ENCODE results near the gene MARF1. TPM values are rescaled to one million over a fixed set of nuclear protein-coding genes. Genes with fewer than 3 reads are reported as not detected.
"Not testable (repeated sequence)": the region's sequence is repeated elsewhere in the genome, so short reads cannot be mapped to it uniquely, and the experiment has no call there.

The MARF1 gene
- total RNA-seq, 2 donors from 2014 or later = 53.0 to 71.6 TPM

GRCh38 chr16:15672514-15673167 is 29.7 kb upstream of the MARF1 start:
- Histone ChIP-seq H3K4me1 (no peaks in the 10 kb centered on the region), H3K36me3 (no peaks in the 10 kb centered on the region), H3K4me3 (no peak overlapping the region)

GRCh38 chr16:15672127-15672513 is 29.2 kb upstream of the MARF1 start:
- intact Hi-C loops (cut with DNase I); H3K27me3 ChIP-seq; H3K4me3 ChIP-seq; DNase-seq; H3K36me3 ChIP-seq; H3K9me3 ChIP-seq; H3K4me1 ChIP-seq: not testable (repeated sequence)
- peak overlapping the region in 1 of 2 donors; percentile 68 for H3K9ac ChIP-seq (ENCODE audit: low read depth in 2 of 2, low read length in 2 of 2)
- H3K27ac ChIP-seq = peak overlapping the region; percentile 71

More at GRCh38 chr16:15672514-15673167, 29.7 kb upstream of the MARF1 start:
- Histone ChIP-seq H3K27ac (peak overlapping the region; percentile 71), H3K9ac (ENCODE audit: low read depth in 2 of 2, low read length in 2 of 2) (peak overlapping the region in 1 of 2 donors; percentile 68), H3K27me3 (no peaks in the 10 kb centered on the region), H3K9me3 (no peaks in the 10 kb centered on the region)
- intact Hi-C loops (cut with DNase I) = no loop called here
- no peak for TF ChIP-seq CTCF (IDR thresholded peaks at IDR 0.05)
- peak; percentile 86 for DNase-seq

- no peak overlapping the region for H3K4me3 ChIP-seq
- DNase-seq = no peak
- H3K36me3 ChIP-seq = no peaks in the 10 kb centered on the region
- H3K4me1 ChIP-seq = no peaks in the 10 kb centered on the region
- H3K27ac ChIP-seq = peak overlapping the region; percentile 71
- H3K9ac ChIP-seq (ENCODE audit: low read depth in 2 of 2, low read length in 2 of 2) = no peak overlapping the region
- H3K27me3 ChIP-seq = no peaks in the 10 kb centered on the region
- TF ChIP-seq CTCF (IDR thresholded peaks at IDR 0.05) = no peak
- no peaks in the 10 kb centered on the region for H3K9me3 ChIP-seq
- intact Hi-C loops (cut with DNase I) = no loop called here
These were observed 28.7 kb upstream of the MARF1 start for GRCh38 chr16:15671530-15672117.

GRCh38 chr16:15667091-15667742 is 24.3 kb upstream of the MARF1 start:
- TF ChIP-seq CTCF (IDR thresholded peaks at IDR 0.05) = no peak
- H3K9me3 ChIP-seq = no peaks in the 10 kb centered on the region
- no peak overlapping the region for H3K4me3 ChIP-seq
- H3K36me3 ChIP-seq = no peaks in the 10 kb centered on the region
- H3K27me3 ChIP-seq = no peaks in the 10 kb centered on the region
- no peaks in the 10 kb centered on the region for H3K4me1 ChIP-seq
- intact Hi-C loops (cut with DNase I) = no loop called here
- H3K9ac ChIP-seq (ENCODE audit: low read depth in 2 of 2, low read length in 2 of 2) = no peak overlapping the region
- H3K27ac ChIP-seq = no peak overlapping the region
- no peak for DNase-seq

- H3K27me3 ChIP-seq = no peaks in the 10 kb centered on the region
- no peak overlapping the region for H3K9ac ChIP-seq (ENCODE audit: low read depth in 2 of 2, low read length in 2 of 2)
- no peaks in the 10 kb centered on the region for H3K9me3 ChIP-seq
- H3K27ac ChIP-seq = no peak overlapping the region
- H3K36me3 ChIP-seq = no peaks in the 10 kb centered on the region
- no peak for TF ChIP-seq CTCF (IDR thresholded peaks at IDR 0.05)
- intact Hi-C loops (cut with DNase I) = no loop called here
- H3K4me1 ChIP-seq = no peaks in the 10 kb centered on the region
- no peak overlapping the region for H3K4me3 ChIP-seq
- DNase-seq = no peak
These were observed 22.2 kb upstream of the MARF1 start for GRCh38 chr16:15665107-15665506.

- no peak for DNase-seq
- H3K9ac ChIP-seq (ENCODE audit: low read depth in 2 of 2, low read length in 2 of 2) = no peak overlapping the region
- no peaks in the 10 kb centered on the region for H3K9me3 ChIP-seq
- intact Hi-C loops (cut with DNase I) = no loop called here
- no peak for TF ChIP-seq CTCF (IDR thresholded peaks at IDR 0.05)
- no peak overlapping the region for H3K4me3 ChIP-seq
- no peak overlapping the region for H3K27ac ChIP-seq
- no peaks in the 10 kb centered on the region for H3K27me3 ChIP-seq
- no peaks in the 10 kb centered on the region for H3K4me1 ChIP-seq
- no peaks in the 10 kb centered on the region for H3K36me3 ChIP-seq
These were observed 17.2 kb upstream of the MARF1 start for GRCh38 chr16:15660203-15660601.
